GM21515 (cell line): ENCODE results near the gene EPHA4.

ENCODE experiments used
- ATAC-seq: cut with Tn5 transposase; IDR thresholded peaks from one replicate; pipeline ENCODE4 v1.9.1; 2021; ENCODE audit not compliant: unreplicated experiment

EPHA4 gene

GRCh38 chr2:221572219-221572820 lies at the start of gene EPHA4:
Gene EPHA4 (minus strand): TSS chr2:221572304. CDS start chr2:221572248, 56 bp downstream.
- ATAC-seq: peak; percentile 94

- ATAC-seq: no peak
Measured at GRCh38 chr2:221618007-221618406, 45.9 kb upstream of the EPHA4 start.

GRCh38 chr2:221616561-221616960 lies 44.5 kb upstream of the EPHA4 start:
- ATAC-seq: no peak

GRCh38 chr2:221614274-221614673 lies 42.2 kb upstream of the EPHA4 start:
- no peak for ATAC-seq

GRCh38 chr2:221612800-221613199 lies 40.7 kb upstream of the EPHA4 start:
- no peak for ATAC-seq

- no peak for ATAC-seq
Measured at GRCh38 chr2:221612161-221612560, 40.1 kb upstream of the EPHA4 start.

- no peak for ATAC-seq
Measured at GRCh38 chr2:221610675-221611074, 38.6 kb upstream of the EPHA4 start.

- ATAC-seq: no peak
Measured at GRCh38 chr2:221610255-221610654, 38.2 kb upstream of the EPHA4 start.

- ATAC-seq: no peak
Measured at GRCh38 chr2:221608442-221608841, 36.3 kb upstream of the EPHA4 start.

- no peak for ATAC-seq
Measured at GRCh38 chr2:221606424-221606823, 34.3 kb upstream of the EPHA4 start.

- ATAC-seq: no peak
Measured at GRCh38 chr2:221605751-221606240, 33.7 kb upstream of the EPHA4 start.

- ATAC-seq: no peak
Measured at GRCh38 chr2:221602938-221603337, 30.8 kb upstream of the EPHA4 start.

GRCh38 chr2:221601376-221601775 lies 29.3 kb upstream of the EPHA4 start:
- no peak for ATAC-seq

GRCh38 chr2:221600388-221600787 lies 28.3 kb upstream of the EPHA4 start:
- ATAC-seq: no peak

GRCh38 chr2:221596192-221596591 lies 24.1 kb upstream of the EPHA4 start:
- ATAC-seq: no peak

GRCh38 chr2:221590861-221591365 lies 18.8 kb upstream of the EPHA4 start:
- no peak for ATAC-seq

GRCh38 chr2:221589696-221590095 lies 17.6 kb upstream of the EPHA4 start:
- no peak for ATAC-seq

- no peak for ATAC-seq
Measured at GRCh38 chr2:221588306-221588985, 16.3 kb upstream of the EPHA4 start.

GRCh38 chr2:221581986-221582385 lies 9.9 kb upstream of the EPHA4 start:
- no peak for ATAC-seq

- ATAC-seq: no peak
Measured at GRCh38 chr2:221574231-221574570, 2.1 kb upstream of the EPHA4 start.

GRCh38 chr2:221573430-221574230 lies 1.5 kb upstream of the EPHA4 start:
- peak; percentile 65 for ATAC-seq
